Measurements from ENCODE around the gene PPIL6.

The PPIL6 gene

DNA sequence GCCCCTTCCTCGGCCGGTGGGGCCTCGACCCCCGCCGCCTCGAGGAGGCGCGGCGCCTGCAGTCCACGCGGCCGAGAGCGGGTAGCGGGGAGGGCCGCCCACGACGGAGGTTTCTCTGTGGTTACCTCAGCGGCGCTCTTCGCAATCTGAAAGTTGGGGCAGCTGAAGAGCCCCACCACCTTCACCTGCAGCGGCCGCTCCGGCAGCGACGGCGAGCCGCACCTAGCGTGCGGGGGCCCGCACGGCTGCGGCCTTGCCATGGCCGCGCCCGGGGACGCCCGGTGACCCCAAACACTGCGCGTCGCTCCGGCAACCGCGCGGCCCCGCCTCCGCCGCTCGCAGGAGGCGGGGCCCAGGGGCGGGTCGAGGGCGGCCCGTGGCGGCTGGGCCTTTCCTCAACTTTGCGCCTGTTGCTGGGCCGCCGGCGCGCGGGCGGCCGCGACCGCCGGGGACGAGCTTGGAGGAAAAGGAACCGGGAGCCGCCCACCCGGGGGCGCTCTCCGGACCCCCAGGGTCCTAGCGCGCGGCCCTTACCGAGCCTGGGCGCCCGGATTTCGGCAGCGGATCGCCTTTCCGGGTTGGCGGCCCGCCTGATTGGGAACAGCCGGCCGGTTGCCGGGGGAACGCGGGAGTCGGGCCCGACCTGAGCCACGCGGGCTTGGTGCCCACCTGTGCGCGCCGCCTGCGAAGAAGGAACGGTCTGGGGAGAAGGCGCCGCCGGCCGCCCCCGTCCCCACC is at the start of gene PPIL6, which contains the start of gene SMPD2:
Gene PPIL6 (minus strand): TSS at position 298 of the 738 bp plus-strand sequence. CDS start 38 bp downstream, at position 260.
Gene SMPD2 (plus strand): TSS at position 394 of the 738 bp plus-strand sequence. CDS start 398 bp downstream, outside the sequence.
- peak; percentile 53 to 61 for DNase-seq (ENCODE audit: low read depth in 2 of 2)

DNA sequence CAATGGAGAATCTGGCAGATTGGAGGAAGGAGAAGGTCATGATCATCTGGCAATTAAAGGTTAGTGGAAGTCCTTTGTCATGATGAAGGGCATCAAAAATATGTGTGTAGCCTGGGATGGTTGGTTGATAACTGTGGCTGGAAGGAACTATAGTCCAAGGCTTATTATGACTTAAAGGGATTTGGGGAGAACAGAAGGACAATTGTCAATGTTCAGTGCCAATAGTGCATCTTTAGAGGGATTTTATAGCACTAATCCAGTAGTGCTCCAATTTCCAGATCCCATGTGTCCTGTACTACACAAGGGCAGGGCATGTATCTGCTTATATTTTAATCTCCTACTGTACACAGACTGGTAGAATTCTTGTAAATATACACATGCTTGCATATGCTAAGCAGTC is 47.6 kb upstream of the PPIL6 start:
- no peak for DNase-seq (ENCODE audit: low read depth in 2 of 2)

DNA sequence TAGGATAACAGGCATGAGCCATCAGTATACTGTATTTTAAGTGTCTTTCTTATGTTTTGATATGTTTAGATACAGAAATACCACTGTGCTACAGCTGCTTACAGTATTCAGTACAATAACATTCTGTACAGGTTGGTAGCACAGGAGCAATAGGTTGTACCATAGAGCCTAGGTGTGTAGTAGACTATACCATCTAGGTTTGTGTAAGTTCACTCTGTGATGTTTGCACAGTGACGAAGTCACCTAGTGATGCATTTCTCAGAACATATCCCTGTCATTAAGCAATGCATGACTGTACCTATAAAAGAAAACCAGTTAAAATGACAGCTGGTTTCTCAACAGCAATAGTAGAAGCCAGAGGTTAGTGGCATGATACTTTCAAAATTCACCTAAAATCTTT is 45.6 kb upstream of the PPIL6 start:
- no peak for DNase-seq (ENCODE audit: low read depth in 2 of 2)

DNA sequence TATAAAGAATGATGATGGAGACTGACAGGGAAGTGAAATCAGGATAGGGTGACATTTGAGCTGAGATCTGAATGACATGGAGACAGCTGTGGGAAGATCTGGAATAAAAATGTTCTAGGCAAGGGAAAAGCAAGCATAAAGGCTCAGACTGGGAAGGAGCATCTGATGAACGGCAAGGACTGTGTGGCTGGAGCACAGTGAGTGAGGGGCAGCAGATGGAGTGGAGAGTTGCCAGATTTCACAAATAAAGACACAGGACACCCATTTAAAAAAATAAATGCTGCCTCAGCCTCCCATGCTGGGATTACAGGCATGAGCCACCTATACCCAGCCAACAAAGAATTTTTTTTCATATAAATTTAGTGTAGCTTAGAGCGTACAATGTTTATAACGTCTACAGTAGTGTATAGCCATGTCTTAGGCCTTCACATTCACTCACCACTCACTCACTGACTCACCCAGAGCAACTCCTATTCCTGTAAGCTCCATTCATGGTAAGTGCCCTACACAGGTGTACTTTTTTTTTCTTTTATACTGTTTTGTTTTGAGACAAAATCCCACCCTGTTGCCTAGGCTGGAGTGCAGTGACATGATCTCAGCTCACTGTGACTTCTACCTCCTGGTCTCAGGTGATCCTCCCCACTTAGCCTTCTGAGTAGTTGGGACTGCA is 45.0 kb upstream of the PPIL6 start:
- DNase-seq (ENCODE audit: low read depth in 2 of 2): no peak

DNA sequence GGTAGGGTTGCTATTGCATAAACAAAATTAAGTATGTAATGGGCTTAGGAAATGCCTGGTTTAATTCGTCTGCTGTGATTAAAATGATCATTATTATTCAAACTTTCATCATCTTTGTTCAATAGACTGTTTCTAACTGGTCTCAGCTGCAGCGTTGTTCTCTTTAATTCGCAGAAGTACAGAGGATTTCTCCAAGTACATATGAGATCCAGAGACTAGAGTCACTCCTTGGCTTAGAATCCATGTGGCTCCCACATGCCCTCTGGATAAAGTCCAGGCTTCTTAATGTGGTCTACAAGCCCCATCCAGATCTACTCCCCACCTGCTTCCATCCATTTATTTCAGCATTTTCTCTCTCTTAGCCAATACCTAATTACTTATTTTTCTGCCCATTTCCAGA is 43.7 kb upstream of the PPIL6 start:
- no peak for DNase-seq (ENCODE audit: low read depth in 2 of 2)

DNA sequence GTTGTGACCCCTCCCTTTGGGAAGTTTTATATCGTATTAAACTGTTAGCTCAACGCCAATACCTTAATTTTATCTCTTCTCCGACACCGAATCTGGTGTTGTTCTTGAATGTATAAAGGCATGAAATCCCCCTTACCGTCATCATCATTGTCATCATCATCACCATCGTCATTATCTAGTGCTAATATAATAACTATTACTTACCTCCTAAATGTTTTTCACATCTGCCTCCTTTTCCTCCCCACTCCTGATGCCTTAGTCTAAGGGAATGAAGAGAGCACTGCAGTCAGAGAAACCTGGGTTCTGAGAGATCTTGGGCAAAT is 43.3 kb upstream of the PPIL6 start:
- DNase-seq (ENCODE audit: low read depth in 2 of 2): no peak

DNA sequence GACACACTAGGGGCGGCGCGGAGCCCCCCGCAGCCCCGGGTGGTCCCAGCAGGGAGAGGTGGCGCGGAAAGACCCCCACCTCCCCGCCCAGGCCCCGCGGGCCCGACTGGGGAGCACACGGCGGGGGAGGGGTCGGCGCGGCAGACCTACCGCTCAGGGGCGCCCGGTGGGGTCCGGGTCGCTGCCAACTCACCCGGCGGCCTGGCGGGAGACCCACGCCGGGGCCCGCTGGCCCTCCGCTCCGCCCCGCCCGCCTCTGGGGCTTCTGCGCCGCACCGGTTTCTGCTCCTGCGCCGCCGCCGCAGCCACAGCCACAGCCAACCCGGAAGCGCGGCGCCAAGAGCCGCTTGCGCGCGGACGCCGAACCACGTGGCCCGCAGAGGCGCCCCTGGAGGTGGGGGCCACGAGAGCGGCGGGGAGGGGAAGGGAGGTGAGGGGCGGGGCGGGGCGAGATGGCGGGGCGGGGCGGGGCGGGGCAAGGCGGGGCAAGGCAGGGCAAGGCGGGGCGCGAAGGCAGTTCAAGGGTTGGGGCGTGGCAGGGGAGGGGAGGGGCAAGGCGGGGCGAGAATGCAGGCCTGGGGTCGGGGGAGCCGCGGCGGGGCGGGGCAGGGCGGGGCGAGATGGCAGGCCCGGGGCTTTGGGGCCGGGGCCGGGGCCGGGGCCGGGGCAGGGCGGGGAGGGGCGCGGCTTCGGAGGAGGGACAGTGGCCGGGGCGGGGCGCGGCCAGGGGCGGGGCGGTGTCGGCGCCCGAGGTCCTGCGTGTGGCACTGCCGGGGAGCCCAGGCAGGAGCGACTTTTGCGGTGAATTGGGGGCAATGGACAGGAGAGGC is 42.7 kb upstream of the PPIL6 start, which contains the start of gene ZBTB24:
Gene ZBTB24 (minus strand): TSS at position 315 of the 830 bp plus-strand sequence. CDS start 1,193 bp downstream, outside the sequence.
- peak; percentile 68 to 74 for DNase-seq (ENCODE audit: low read depth in 2 of 2)

DNA sequence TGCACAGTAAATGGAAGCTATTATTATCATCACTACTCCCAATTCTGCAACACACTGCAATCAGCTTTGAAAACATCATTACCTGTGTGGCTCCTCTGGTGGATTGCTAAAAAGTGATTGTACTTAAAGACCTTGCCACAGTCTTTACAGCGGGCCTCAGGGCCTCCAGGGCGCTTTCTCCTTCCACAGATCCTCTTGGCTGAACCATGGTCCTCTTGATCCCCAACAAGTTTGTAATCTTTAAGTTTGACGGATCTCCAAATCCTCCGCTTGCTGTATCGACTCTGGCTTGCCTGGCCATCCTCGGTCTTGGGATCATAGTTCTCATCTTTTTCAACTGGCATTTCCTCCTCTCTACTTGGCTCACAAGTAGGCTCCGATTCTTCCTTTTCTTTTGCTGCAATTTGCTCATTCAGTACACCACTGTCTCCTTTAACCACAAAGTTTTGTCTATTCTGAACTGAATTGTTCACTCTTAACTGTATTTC is 40.6 kb upstream of the PPIL6 start:
- DNase-seq (ENCODE audit: low read depth in 2 of 2): no peak

DNA sequence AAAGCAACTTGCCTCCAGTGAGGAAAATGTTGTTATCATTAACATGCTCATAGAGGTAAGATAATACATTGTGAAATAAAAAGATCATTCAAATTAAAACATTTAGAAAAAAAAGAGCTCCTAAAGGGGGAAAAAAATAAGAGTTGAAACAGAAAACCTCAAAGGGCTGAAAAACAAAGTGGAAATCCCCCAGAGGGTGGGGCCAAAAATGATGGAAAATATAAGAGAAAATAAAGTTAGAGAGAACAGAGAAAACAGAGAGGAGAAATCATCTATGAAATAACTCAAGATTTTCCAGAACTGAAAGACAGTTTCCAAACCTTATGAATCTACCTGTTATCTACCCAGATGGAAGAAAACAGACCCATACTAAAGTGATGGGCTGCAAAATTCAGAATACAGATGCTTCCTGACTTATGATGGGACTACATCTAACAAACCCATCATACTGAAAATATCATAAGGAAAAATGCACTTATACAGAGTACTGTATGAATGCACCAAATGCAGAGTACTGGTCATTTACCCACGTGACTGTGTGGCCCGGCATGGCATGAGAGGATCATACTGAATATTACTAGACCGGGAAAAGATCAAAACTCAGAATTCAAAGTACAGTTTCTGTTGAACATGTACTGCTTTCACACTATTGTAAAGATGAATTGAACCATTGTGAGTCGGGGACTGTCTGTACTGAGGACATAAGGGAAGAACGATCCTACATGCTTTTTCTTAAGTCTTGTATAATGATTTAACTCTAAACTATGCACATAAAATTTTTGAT is 38.6 kb upstream of the PPIL6 start:
- no peak for DNase-seq (ENCODE audit: low read depth in 2 of 2)

DNA sequence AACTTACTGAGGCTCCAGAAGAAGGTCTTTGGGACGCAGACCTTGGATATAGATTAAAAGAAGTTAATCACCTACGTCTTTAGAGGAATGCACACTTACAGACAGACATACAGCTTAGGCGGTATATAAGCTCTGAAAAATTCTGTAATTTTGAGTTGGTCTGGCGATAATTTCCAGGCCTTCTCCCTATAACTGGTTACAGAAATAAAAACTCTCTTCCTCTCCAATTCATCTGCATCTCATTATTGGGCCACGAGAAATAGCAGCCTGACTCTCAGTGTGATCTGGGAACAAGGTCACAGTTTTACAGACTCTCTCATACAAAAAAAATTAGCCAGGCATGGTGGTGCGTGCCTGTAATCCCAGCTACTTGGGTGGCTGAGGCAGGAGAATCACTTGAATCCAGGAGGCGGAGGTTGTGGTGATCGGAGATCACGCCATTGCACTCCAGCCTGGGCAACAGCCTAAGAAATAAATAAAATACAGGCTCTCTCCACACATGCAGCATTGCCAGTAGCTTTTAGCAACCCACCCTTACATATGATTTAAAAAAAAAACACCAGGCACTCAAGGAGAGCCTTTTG is 37.9 kb upstream of the PPIL6 start:
- DNase-seq (ENCODE audit: low read depth in 2 of 2): no peak

DNA sequence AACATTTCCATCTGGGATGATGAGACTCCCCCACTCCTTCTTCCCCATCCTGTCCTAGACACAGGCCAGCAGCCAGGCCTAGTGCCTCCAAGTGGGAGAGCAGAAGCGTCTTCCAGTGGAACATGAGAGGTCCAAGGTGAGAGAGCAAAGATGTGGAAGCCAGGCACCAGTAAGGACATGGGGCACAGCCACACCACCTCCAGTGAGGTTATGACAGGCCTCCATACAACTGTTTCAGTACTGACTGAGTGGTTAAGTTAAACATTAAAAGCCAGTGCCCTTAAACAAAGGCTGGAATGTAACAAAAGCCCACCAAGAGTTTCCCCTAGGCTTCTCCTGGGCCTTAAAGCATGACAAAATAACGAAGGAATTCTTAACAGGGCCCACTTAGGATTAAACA is 37.3 kb upstream of the PPIL6 start:
- DNase-seq (ENCODE audit: low read depth in 2 of 2): no peak

DNA sequence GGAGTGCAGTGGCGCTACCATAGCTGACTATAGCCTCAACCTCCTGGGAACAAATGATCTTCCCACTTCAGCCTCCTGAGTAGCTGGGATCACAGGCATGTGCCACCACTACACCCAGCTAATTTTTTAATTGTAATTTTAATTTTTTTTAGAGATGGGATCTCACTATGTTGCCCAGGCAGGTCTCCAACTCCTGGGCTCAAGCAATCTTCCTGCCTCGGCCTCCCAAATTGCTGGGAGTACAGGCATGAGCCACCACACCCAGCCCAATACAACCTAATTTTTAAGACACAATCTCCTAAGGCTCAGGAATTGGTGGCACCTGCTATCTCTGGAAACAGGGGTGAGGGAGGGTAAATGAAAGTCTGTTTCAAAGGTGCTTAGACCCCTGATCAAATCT is 36.8 kb upstream of the PPIL6 start:
- DNase-seq (ENCODE audit: low read depth in 2 of 2): no peak

DNA sequence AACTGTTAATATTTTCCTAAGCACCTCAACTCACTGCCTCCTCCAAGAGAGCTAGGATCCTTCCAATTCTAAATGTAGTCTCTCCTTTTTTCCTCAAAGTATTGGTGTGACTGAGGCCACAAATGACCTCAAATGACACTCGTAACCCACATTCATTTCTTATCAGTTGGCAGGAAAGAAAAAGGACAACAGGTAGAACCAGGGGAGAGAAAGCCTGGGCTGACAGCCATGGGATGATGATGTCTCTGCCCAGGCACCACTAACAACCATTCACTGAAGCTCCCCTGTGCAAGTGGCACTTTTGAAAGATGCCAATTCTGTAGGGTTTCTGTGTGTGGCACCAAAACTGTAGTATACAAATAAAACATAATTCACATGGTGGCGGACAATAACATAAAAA is 35.2 kb upstream of the PPIL6 start:
- no peak for DNase-seq (ENCODE audit: low read depth in 2 of 2)

DNA sequence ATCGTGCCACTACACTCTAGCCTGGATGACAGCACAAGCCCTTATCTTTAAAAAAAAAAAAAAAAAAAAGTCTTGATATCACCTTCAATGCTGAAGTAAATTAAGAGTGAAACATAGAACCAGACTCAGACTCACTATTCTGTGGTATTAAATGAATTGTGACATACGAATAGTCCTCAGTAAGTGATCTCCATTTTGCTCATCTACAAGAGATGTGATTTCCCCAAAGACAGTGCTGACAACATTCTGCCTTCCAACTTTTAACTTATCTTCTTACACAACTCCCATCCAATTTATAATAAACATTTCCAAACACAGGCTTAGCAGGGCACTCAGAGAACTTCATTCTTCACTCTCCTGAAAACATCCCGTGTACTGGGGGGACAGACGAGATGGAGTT is 34.6 kb upstream of the PPIL6 start:
- DNase-seq (ENCODE audit: low read depth in 2 of 2): no peak

DNA sequence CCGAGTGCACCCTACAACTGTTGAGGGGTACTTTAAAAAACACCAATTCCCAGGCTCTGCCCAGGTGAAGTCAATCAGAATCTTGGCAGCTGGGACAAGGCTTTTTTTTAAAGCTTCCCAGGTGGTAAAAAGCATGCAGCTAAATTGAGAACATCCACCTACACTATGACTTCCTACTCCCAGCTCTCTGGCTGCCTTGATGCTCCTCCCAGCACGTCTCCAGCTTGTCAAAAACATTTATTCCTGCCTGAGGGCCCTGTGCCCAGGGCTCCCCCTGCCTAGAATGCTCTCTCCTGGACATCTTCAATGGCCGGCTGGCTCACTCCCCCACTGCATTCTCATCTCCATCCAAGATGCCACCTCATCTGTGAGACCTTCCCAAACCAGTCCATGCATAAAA is 32.7 kb upstream of the PPIL6 start:
- no peak for DNase-seq (ENCODE audit: low read depth in 2 of 2)

DNA sequence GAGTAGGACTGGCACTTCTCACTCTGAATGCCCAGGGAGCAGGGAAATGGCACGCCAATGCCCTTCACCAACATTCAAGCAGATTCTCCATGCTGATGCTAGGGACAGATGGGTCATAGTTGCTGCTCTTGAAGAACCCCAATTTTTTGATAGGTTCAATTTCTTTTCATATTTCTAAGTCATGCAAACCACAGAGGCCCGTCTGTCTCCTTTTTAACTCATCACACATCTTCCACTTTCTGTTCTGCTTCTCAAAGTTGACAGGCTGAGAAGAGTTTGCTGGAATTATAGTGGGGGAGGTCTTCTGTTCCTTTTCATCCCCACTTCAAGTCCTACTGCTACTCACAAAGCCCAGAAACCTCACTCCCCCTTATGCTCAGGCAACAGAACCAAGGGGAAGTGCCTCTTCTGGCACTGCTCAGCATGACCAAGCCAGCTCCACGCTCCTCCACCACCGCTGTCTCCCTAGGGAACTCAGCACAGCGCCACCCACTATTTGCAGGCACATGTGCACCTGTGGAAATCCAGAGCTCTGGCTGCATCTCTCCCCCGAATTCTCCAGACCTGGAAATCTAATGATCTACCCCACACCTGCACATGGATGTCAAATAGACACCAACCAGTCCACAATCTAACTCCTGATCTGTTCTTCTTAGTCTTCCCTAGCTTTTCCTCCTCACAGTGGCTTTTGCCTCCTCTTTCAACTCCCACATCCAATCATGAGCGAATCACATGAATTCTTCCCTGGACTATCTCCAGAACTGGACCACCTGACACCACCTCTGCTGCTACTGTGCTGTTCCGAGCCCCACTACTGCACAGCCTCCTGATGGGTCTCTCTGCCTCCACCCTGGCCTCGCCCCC is 31.9 kb upstream of the PPIL6 start:
- no peak for DNase-seq (ENCODE audit: low read depth in 2 of 2)

DNA sequence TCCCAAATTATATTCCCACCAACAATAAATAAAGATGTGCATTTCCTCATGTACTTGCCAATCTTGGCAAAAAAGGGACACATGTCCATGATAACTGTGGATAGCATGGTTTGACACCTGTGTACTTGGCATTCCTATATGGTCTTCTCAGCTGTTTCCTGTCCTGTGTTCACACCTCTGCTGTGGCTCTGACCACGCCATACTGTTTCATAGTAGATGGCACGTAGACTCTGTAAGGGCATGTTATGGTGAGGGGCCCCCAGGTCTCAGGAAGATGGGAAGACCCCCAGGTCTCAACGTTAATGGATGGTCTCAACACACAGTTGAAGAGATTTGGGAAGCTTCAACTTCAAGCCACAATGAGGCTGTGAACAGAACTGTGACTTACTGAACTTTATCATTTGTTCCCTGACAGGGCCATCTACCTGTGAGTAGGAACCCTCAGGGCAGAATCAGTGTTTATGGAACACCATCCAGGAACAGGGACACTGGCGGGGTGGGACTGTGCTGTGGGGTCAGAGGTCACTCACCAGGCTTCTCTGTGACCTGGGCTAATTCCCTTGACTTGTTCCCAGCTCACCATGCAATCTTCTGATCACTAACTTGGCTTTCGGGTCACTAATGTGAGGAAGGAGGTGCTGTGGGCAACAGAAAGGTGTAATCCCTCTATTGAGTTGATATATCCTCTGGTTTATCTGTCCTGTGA is 30.8 kb upstream of the PPIL6 start:
- no peak for DNase-seq (ENCODE audit: low read depth in 2 of 2)

DNA sequence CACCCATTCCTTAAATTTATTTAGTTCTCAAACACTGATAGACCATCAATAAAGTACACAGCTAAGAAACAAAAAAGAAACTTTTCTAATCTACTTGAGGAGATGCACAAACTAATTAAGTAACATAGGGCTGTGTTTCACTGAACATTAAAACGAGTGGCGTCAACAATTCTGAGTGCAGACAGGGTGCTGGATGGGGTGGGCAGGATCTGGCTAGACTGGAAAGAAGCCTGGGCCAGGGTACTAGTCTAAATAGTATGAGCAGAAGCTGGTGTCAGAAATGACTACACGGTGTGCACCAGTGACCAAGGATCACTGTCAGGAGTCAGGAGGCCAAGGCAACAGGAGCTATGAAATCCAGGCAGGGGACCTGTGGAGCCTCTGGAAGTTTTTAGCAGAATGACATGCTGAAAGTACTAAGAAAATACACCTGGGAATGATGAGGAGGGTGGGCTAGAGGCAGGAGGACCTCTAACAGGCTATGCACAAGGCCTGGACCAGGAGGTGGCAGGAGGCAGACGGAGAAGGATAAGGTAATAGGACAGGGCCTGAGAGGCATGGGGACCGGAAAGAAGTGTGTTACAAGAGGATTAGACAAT is 29.3 kb upstream of the PPIL6 start:
- DNase-seq (ENCODE audit: low read depth in 2 of 2): no peak

DNA sequence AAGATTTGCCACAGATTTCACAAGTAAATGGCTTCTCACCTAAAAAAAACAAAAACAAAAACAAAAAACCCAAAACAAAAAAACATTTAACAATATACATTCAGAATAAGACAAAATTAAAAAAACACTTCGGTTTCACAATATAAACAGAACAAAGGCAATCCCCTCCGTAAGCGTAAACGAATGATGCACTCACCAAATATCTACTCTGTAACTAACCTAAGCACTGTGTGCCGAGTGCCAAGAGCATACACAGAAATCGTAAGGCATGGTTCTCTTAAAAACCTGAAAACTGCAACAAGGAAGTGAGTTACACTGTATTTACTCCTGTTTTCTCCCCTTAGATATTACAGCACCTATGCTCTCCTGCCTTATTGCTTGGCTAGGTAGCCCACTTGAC is 27.3 kb upstream of the PPIL6 start:
- DNase-seq (ENCODE audit: low read depth in 2 of 2): no peak

All from stimulated activated CD8-positive, alpha-beta memory T cell treated with anti-CD3 and anti-CD28 coated beads, Interleukin-7, amount 100 ng/mL, for 1 hour (primary cell).